Right atrium auricular region (tissue), 2 donors: ENCODE data around the gene H2BK1. TPM values are rescaled to one million over a fixed set of nuclear protein-coding genes. Genes with fewer than 3 reads are reported as not detected.
A peak's percentile ranks its signal among the peaks of the same experiment; 100 is the strongest.

Source experiments
- DNase-seq: peaks from one replicate; pipeline ENCODE4 v3.0.0-alpha.2; 2019; ENCODE audit warnings: low spot score
- H3K27ac ChIP-seq, 2 donors: fragments of 200-600 bp; sonication (generic); 1 replicate in 1 of 2; 2 replicates in 1 of 2; pipeline ENCODE4 v1.5.1; 2016 to 2019
- H3K27me3 ChIP-seq, 2 donors: fragments of 200-600 bp; sonication (generic); one replicate each; pipeline versions ENCODE4 v1.5.1 to v1.6.0; 2017 to 2019
- H3K36me3 ChIP-seq: fragments of 200-600 bp; sonication (generic); one replicate; pipeline ENCODE4 v1.5.1; 2016
- H3K4me1 ChIP-seq, 2 donors: fragments of 200-600 bp; sonication (generic); one replicate each; pipeline versions ENCODE4 v1.5.1 to v1.6.0; 2017 to 2019
- H3K4me3 ChIP-seq, 2 donors: fragments of 200-600 bp; sonication (generic); 1 replicate in 1 of 2; 2 replicates in 1 of 2; pipeline ENCODE4 v1.5.1; 2017 to 2019; ENCODE audit warnings: mild to moderate bottlenecking in 1 of 2, moderate library complexity in 1 of 2
- H3K9me3 ChIP-seq, 2 donors: fragments of 200-600 bp; sonication (generic); one replicate each; pipeline ENCODE4 v1.5.1; 2019
- CTCF ChIP-seq, 2 donors: fragments of 200-600 bp; sonication (generic); IDR thresholded peaks; one replicate each; pipeline ENCODE4 v1.5.1; 2019; ENCODE audit warnings: antibody characterized with exemption in 2 of 2
- total RNA-seq, 2 donors: library from RNA; depleted of rRNA; stranded (reverse); fragments of >200 nt; gene quantifications; one replicate each; pipeline ENCODE4 v1.1.0, GENCODE V29; 2016

Gene H2BK1
- total RNA-seq, 2 donors from 2014 or later: not detected

- H3K4me3 ChIP-seq: no peak overlapping the region
- H3K27me3 ChIP-seq: no peaks in the 10 kb centered on the region
- H3K9me3 ChIP-seq: no peaks in the 10 kb centered on the region
- DNase-seq: no peak
- H3K4me1 ChIP-seq: peaks cover 0 to 47% of the 10 kb centered on the region in 2 donors
- TF ChIP-seq CTCF (IDR thresholded peaks at IDR 0.05): no peak
- no peak overlapping the region for H3K27ac ChIP-seq
- peaks cover 65% of the 10 kb centered on the region for H3K36me3 ChIP-seq
Measured at GRCh38 chr7:151236406-151236805, 26.1 kb upstream of the H2BK1 start.

- no peak overlapping the region for H3K4me3 ChIP-seq
- no peaks in the 10 kb centered on the region for H3K9me3 ChIP-seq
- no peak for DNase-seq
- H3K36me3 ChIP-seq: peaks cover 53% of the 10 kb centered on the region
- H3K4me1 ChIP-seq: peaks cover 0 to 40% of the 10 kb centered on the region in 2 donors
- no peak for TF ChIP-seq CTCF (IDR thresholded peaks at IDR 0.05)
- H3K27ac ChIP-seq: no peak overlapping the region
- no peaks in the 10 kb centered on the region for H3K27me3 ChIP-seq
Measured at GRCh38 chr7:151235091-151235787, 25.0 kb upstream of the H2BK1 start.

- TF ChIP-seq CTCF (IDR thresholded peaks at IDR 0.05): no peak
- peaks cover 39% of the 10 kb centered on the region for H3K36me3 ChIP-seq
- H3K4me1 ChIP-seq: peaks cover 0 to 32% of the 10 kb centered on the region in 2 donors
- peak overlapping the region in 1 of 2 donors; percentile 91 for H3K27ac ChIP-seq
- DNase-seq: no peak
- no peaks in the 10 kb centered on the region for H3K27me3 ChIP-seq
- H3K4me3 ChIP-seq: peak overlapping the region in 1 of 2 donors; percentile 87
- H3K9me3 ChIP-seq: no peaks in the 10 kb centered on the region
Measured at GRCh38 chr7:151233804-151234203, 23.5 kb upstream of the H2BK1 start.

GRCh38 chr7:151232917-151233701, 22.8 kb upstream of the H2BK1 start:
- Histone ChIP-seq H3K9me3 (no peaks in the 10 kb centered on the region), H3K4me1 (peaks cover 0 to 32% of the 10 kb centered on the region in 2 donors), H3K27me3 (no peaks in the 10 kb centered on the region), H3K4me3 (peak overlapping the region; percentile 79 to 87), H3K27ac (peak overlapping the region; percentile 82 to 91), H3K36me3 (peaks cover 32% of the 10 kb centered on the region)
- no peak for TF ChIP-seq CTCF (IDR thresholded peaks at IDR 0.05)
- peak; percentile 74 for DNase-seq

- H3K4me3 ChIP-seq: peak within 1 kb of the TSS; percentile 79 to 87
- peaks cover 0 to 37% of the 10 kb centered on the region in 2 donors for H3K4me1 ChIP-seq
- peak; percentile 91 for DNase-seq
- H3K27me3 ChIP-seq: no peaks in the 10 kb centered on the region
- H3K27ac ChIP-seq: peak within 1 kb of the TSS; percentile 82 to 91
- peaks cover 24% of the 10 kb centered on the region for H3K36me3 ChIP-seq
- TF ChIP-seq CTCF (IDR thresholded peaks at IDR 0.05): no peak
- no peaks in the 10 kb centered on the region for H3K9me3 ChIP-seq
Measured at GRCh38 chr7:151232091-151232916, 22.0 kb upstream of the H2BK1 start, which contains the start of gene CHPF2. Gene CHPF2 (plus strand): TSS chr7:151232483. CDS start chr7:151234012, 1,529 bp downstream.
